Gastroesophageal sphincter (tissue), 4 donors: ENCODE results near the gene GSTCD. TPM values are rescaled to one million over a fixed set of nuclear protein-coding genes. Genes with fewer than 3 reads are reported as not detected.
A peak's percentile ranks its signal among the peaks of the same experiment; 100 is the strongest.
"Not testable (repeated sequence)": the region's sequence is repeated elsewhere in the genome, so short reads cannot be mapped to it uniquely, and the experiment has no call there.

Experiments
- ATAC-seq: fragments of 150-250 bp; one replicate; pipeline ENCODE4 v1.9.1; 2016; ENCODE audit warnings: mild to moderate bottlenecking, moderate library complexity
- H3K27ac ChIP-seq, 4 donors: fragments of 200-600 bp; sonication (generic) in 3 of 4; 1 replicate in 3 of 4; 2 replicates in 1 of 4; pipeline ENCODE4 v1.5.1; 2016 to 2019
- H3K27me3 ChIP-seq: fragments of 200-600 bp; sonication (generic); one replicate; pipeline ENCODE4 v1.5.1; 2019
- H3K36me3 ChIP-seq, 2 donors: fragments of 200-600 bp; sonication (generic); one replicate each; pipeline ENCODE4 v1.5.1; 2019; ENCODE audit warnings: control low read depth in 1 of 2
- H3K4me1 ChIP-seq, 3 donors: fragments of 200-600 bp; sonication (generic); 1 replicate in 2 of 3; 2 replicates in 1 of 3; pipeline ENCODE4 v1.5.1; 2016 to 2019; ENCODE audit warnings: control low read depth in 2 of 3
- H3K4me3 ChIP-seq, 2 donors: fragments of 200-600 bp; sonication (generic); one replicate each; pipeline ENCODE4 v1.5.1; 2019; ENCODE audit warnings: mild to moderate bottlenecking in 1 of 2, moderate library complexity in 1 of 2
- H3K9me3 ChIP-seq, 3 donors: fragments of 200-600 bp; sonication (generic); one replicate each; pipeline ENCODE4 v1.5.1; 2017 to 2019; ENCODE audit warnings: control low read depth in 2 of 3
- CTCF ChIP-seq, 4 experiments: fragments of 200-600 bp in 2 of 4; fragments of 450-650 bp in 2 of 4; sonication (generic) in 1 of 4; IDR thresholded peaks; one replicate each; pipeline ENCODE4 v1.5.1; 2017 to 2019; ENCODE audit warnings: antibody characterized with exemption in 4 of 4, mild to moderate bottlenecking in 2 of 4, moderate library complexity in 2 of 4
- EP300 ChIP-seq: sonication (generic); formaldehyde crosslinking; IDR thresholded peaks from one replicate; pipeline ENCODE4 v1.6.1; 2017; ENCODE audit warnings: antibody characterized with exemption, mild to moderate bottlenecking
- POLR2A ChIP-seq, 2 donors: fragments of 450-650 bp; IDR thresholded peaks; one replicate each; pipeline ENCODE4 v1.6.1; 2017; ENCODE audit warnings: antibody characterized with exemption in 2 of 2, mild to moderate bottlenecking in 2 of 2, moderate library complexity in 1 of 2
- POLR2AphosphoS5 ChIP-seq: sonication (generic); formaldehyde crosslinking; IDR thresholded peaks from one replicate; pipeline ENCODE4 v1.6.1; 2017; ENCODE audit warnings: antibody characterized with exemption
- WGBS, 2 donors: methylation state at CpG; one replicate each; pipeline ENCODE4 v1.1.5; 2018; ENCODE audit warnings: low coverage in 1 of 2; 5-methylcytosine and 5-hydroxymethylcytosine counted together
- total RNA-seq, 4 donors: library from RNA; depleted of rRNA; stranded (reverse); fragments of >200 nt; gene quantifications; one replicate each; pipeline ENCODE4 v1.1.0, GENCODE V29; 2016

The GSTCD gene
- total RNA-seq, 4 donors from 2014 or later = 11.1 to 12.9 (median 12.2) TPM

- H3K36me3 ChIP-seq = peaks cover 0 to 10% of the 10 kb centered on the region in 2 donors
- no peaks in the 10 kb centered on the region for H3K27me3 ChIP-seq
- H3K27ac ChIP-seq = no peak overlapping the region
- ATAC-seq = no peak
- H3K4me3 ChIP-seq = no peak overlapping the region
- no peaks in the 10 kb centered on the region for H3K9me3 ChIP-seq
- TF ChIP-seq CTCF (IDR thresholded peaks at IDR 0.05) (no peak), EP300 (no peak), POLR2AphosphoS5 (no peak), POLR2A (IDR thresholded peaks at IDR 0.05) (no peak)
- 72 to 75% methylated on average over 1 of the region's 1 CpG for WGBS, 2 donors
- H3K4me1 ChIP-seq = peaks cover 0 to 26% (median 0%) of the 10 kb centered on the region in 3 donors
Observed at GRCh38 chr4:105714932-105715331, 6.3 kb downstream of the GSTCD start.

- TF ChIP-seq POLR2AphosphoS5 (no peak), CTCF (IDR thresholded peaks at IDR 0.05) (peak; percentile 33 to 56 (median 36)), EP300 (no peak)
- H3K36me3 ChIP-seq = peaks cover 0 to 19% of the 10 kb centered on the region in 2 donors
- no peak for ATAC-seq
- H3K9me3 ChIP-seq = no peaks in the 10 kb centered on the region
- H3K4me3 ChIP-seq = no peak overlapping the region
- no peaks in the 10 kb centered on the region for H3K27me3 ChIP-seq
- H3K27ac ChIP-seq = no peak overlapping the region
- peaks cover 0 to 20% (median 0%) of the 10 kb centered on the region in 3 donors for H3K4me1 ChIP-seq
- 18 to 31% methylated on average over 3 to 4 of the region's 4 CpGs for whole genome bisulfite sequencing, 2 donors
Observed at GRCh38 chr4:105715692-105716278, 7.2 kb downstream of the GSTCD start.

- TF ChIP-seq POLR2AphosphoS5 (no peak), POLR2A (IDR thresholded peaks at IDR 0.05) (no peak), EP300 (no peak), CTCF (IDR thresholded peaks at IDR 0.05) (no peak)
- H3K4me1 ChIP-seq = peaks cover 0 to 13% (median 0%) of the 10 kb centered on the region in 3 donors
- WGBS, 2 donors = 78 to 79% methylated on average over 2 of the region's 2 CpGs
- H3K4me3 ChIP-seq = no peak overlapping the region
- no peaks in the 10 kb centered on the region for H3K27me3 ChIP-seq
- ATAC-seq = no peak
- peaks cover 0 to 21% of the 10 kb centered on the region in 2 donors for H3K36me3 ChIP-seq
- no peaks in the 10 kb centered on the region for H3K9me3 ChIP-seq
- no peak overlapping the region for H3K27ac ChIP-seq
Observed at GRCh38 chr4:105719204-105719603, 10.6 kb downstream of the GSTCD start.

GRCh38 chr4:105725623-105726022, 17.0 kb downstream of the GSTCD start:
- Histone ChIP-seq H3K4me1 (no peaks in the 10 kb centered on the region), H3K27ac (no peak overlapping the region), H3K9me3 (no peaks in the 10 kb centered on the region), H3K4me3 (no peak overlapping the region), H3K36me3 (peaks cover 0 to 36% of the 10 kb centered on the region in 2 donors), H3K27me3 (no peaks in the 10 kb centered on the region)
- TF ChIP-seq EP300 (no peak), POLR2A (IDR thresholded peaks at IDR 0.05) (no peak), POLR2AphosphoS5 (no peak), CTCF (IDR thresholded peaks at IDR 0.05) (no peak)
- WGBS, 2 donors = 75 to 86% methylated on average over 2 of the region's 2 CpGs
- no peak for ATAC-seq

- Histone ChIP-seq H3K36me3 (peaks cover 0 to 43% of the 10 kb centered on the region in 2 donors), H3K9me3 (peaks cover 0 to 11% (median 0%) of the 10 kb centered on the region in 3 donors)
- not testable (repeated sequence) for H3K27me3 ChIP-seq, ATAC-seq, H3K27ac ChIP-seq, H3K4me1 ChIP-seq, H3K4me3 ChIP-seq
- 100% methylated on average over 2 to 4 of the region's 4 CpGs for WGBS, 2 donors
Observed at GRCh38 chr4:105729895-105730294, 21.3 kb downstream of the GSTCD start.

- H3K4me1 ChIP-seq, ATAC-seq, H3K27ac ChIP-seq, H3K4me3 ChIP-seq, H3K27me3 ChIP-seq: not testable (repeated sequence)
- WGBS, 2 donors = 80 to 93% methylated on average over 3 to 4 of the region's 10 CpGs
- Histone ChIP-seq H3K36me3 (peaks cover 0 to 48% of the 10 kb centered on the region in 2 donors), H3K9me3 (peaks cover 0 to 41% (median 0%) of the 10 kb centered on the region in 3 donors)
Observed at GRCh38 chr4:105735217-105735616, 26.6 kb downstream of the GSTCD start.
